ENCODE results near the gene TMEM178B.

The TMEM178B gene

DNA sequence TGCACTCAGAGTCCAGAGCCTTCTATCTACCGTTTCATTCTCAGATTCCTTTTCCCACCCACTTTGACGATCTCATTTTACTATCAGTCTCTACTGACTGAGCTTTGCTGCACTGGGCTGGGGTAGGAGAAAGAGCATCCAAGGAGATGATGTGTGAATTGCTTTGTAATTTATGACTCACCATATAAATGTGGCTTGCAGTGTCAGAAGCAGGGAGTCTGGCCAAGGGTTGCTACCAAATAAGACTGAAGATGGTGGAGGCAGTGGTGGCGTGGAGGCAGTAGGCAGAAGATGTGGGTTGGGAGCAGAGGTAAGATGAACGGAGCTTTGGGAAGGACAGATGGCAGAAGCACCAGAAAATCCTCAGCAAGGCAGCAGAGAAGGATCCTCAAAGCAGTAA, 404.0 kb downstream of the TMEM178B start:
- H3K9me3 ChIP-seq (ENCODE audit: control insufficient read depth, insufficient read depth, low read length), result no peaks in the 10 kb centered on the region
- no peaks in the 10 kb centered on the region; the same call in 1 of the 2 replicates for H3K27me3 ChIP-seq (ENCODE audit: control insufficient read depth, low read length)
- H3K36me3 ChIP-seq (ENCODE audit: control insufficient read depth, low read length), result no peaks in the 10 kb centered on the region
- H3K4me3 ChIP-seq (ENCODE audit: low read length), result no peak overlapping the region
- H3K4me1 ChIP-seq (ENCODE audit: control insufficient read depth, low read length), result no peaks in the 10 kb centered on the region
- no peaks in the 10 kb centered on the region for H3K9me2 ChIP-seq (replicated peaks; ENCODE audit: control insufficient read depth, low read length)
- H3K79me2 ChIP-seq (ENCODE audit: control insufficient read depth, low read length), result no peaks in the 10 kb centered on the region
- H3K4me2 ChIP-seq (ENCODE audit: low read length), result no peak overlapping the region
- H3K27ac ChIP-seq (ENCODE audit: low read depth, low read length), result no peak overlapping the region
- no peaks in the 10 kb centered on the region for H3F3A ChIP-seq (ENCODE audit: control insufficient read depth, insufficient read depth)
- H4K20me1 ChIP-seq (ENCODE audit: control insufficient read depth, insufficient read depth, low read depth, low read length), result no peaks in the 10 kb centered on the region
- no peak for TF ChIP-seq EZH2phosphoT487 (IDR thresholded peaks at IDR 0.05; ENCODE audit: borderline replicate concordance, low read length)

DNA sequence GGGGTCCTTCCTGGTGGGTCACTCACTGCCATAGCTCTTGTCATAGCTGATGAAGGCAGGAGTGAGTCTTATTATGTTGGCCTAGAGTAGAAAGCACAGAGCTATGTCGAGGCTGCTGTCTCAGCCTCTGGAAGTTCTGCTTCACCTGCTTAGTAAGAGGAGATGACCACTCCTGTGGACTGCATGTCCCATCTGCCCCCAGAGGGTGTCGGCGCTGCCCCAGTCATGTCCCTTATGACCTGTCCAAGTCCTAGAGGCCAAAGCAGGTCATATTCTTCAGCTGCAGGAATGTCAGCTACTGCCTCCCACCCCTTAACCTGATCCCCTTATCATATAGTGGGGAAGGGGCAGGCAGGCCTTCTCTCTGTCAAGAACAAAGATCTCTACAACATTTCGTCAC, 405.0 kb downstream of the TMEM178B start:
- TF ChIP-seq EZH2phosphoT487 (IDR thresholded peaks at IDR 0.05; ENCODE audit: borderline replicate concordance, low read length), result no peak
- TF ChIP-seq CTCF (IDR thresholded peaks at IDR 0.05; ENCODE audit: low read depth, low read length, poor library complexity, severe bottlenecking), result no peak
- no peaks in the 10 kb centered on the region for H4K20me1 ChIP-seq (ENCODE audit: control insufficient read depth, insufficient read depth, low read depth, low read length)
- no peak overlapping the region for H3K27ac ChIP-seq (ENCODE audit: low read depth, low read length)
- H3K79me2 ChIP-seq (ENCODE audit: control insufficient read depth, low read length), result no peaks in the 10 kb centered on the region
- H3K27me3 ChIP-seq (ENCODE audit: control insufficient read depth, low read length), result no peaks in the 10 kb centered on the region; the same call in 1 of the 2 replicates
- H3K36me3 ChIP-seq (ENCODE audit: control insufficient read depth, low read length), result no peaks in the 10 kb centered on the region
- H3F3A ChIP-seq (ENCODE audit: control insufficient read depth, insufficient read depth), result no peaks in the 10 kb centered on the region
- H3K9me2 ChIP-seq (replicated peaks; ENCODE audit: control insufficient read depth, low read length), result no peaks in the 10 kb centered on the region
- H3K9me3 ChIP-seq (ENCODE audit: control insufficient read depth, insufficient read depth, low read length), result no peaks in the 10 kb centered on the region
- no peak overlapping the region for H3K4me3 ChIP-seq (ENCODE audit: low read length)
- H3K4me2 ChIP-seq (ENCODE audit: low read length), result no peak overlapping the region
- H3K4me1 ChIP-seq (ENCODE audit: control insufficient read depth, low read length), result no peaks in the 10 kb centered on the region

- Histone ChIP-seq H3K27me3 (ENCODE audit: control insufficient read depth, low read length) (no peaks in the 10 kb centered on the region; the same call in 1 of the 2 replicates), H3K27ac (ENCODE audit: low read depth, low read length) (no peak overlapping the region), H3K9me2 (replicated peaks; ENCODE audit: control insufficient read depth, low read length) (no peaks in the 10 kb centered on the region), H4K20me1 (ENCODE audit: control insufficient read depth, insufficient read depth, low read depth, low read length) (no peaks in the 10 kb centered on the region), H3K36me3 (ENCODE audit: control insufficient read depth, low read length) (no peaks in the 10 kb centered on the region), H3F3A (ENCODE audit: control insufficient read depth, insufficient read depth) (no peaks in the 10 kb centered on the region), H3K4me2 (ENCODE audit: low read length) (no peak overlapping the region), H3K4me1 (ENCODE audit: control insufficient read depth, low read length) (no peaks in the 10 kb centered on the region), H3K79me2 (ENCODE audit: control insufficient read depth, low read length) (no peaks in the 10 kb centered on the region), H3K9me3 (ENCODE audit: control insufficient read depth, insufficient read depth, low read length) (no peaks in the 10 kb centered on the region), H3K4me3 (ENCODE audit: low read length) (no peak overlapping the region)
- TF ChIP-seq CTCF (IDR thresholded peaks at IDR 0.05; ENCODE audit: low read depth, low read length, poor library complexity, severe bottlenecking) (no peak), EZH2phosphoT487 (IDR thresholded peaks at IDR 0.05; ENCODE audit: borderline replicate concordance, low read length) (no peak)
These were observed 407.1 kb downstream of the TMEM178B start for GRCh38 chr7:141480953-141481352.

GRCh38 chr7:141481971-141482370, 408.1 kb downstream of the TMEM178B start:
- no peak overlapping the region for H3K4me3 ChIP-seq (ENCODE audit: low read length)
- H3K27ac ChIP-seq (ENCODE audit: low read depth, low read length), result no peak overlapping the region
- no peaks in the 10 kb centered on the region; the same call in 1 of the 2 replicates for H3K27me3 ChIP-seq (ENCODE audit: control insufficient read depth, low read length)
- H3K4me2 ChIP-seq (ENCODE audit: low read length), result no peak overlapping the region
- H3K79me2 ChIP-seq (ENCODE audit: control insufficient read depth, low read length), result no peaks in the 10 kb centered on the region
- TF ChIP-seq EZH2phosphoT487 (IDR thresholded peaks at IDR 0.05; ENCODE audit: borderline replicate concordance, low read length) (no peak), CTCF (IDR thresholded peaks at IDR 0.05; ENCODE audit: low read depth, low read length, poor library complexity, severe bottlenecking) (no peak)
- H3K36me3 ChIP-seq (ENCODE audit: control insufficient read depth, low read length), result no peaks in the 10 kb centered on the region
- H4K20me1 ChIP-seq (ENCODE audit: control insufficient read depth, insufficient read depth, low read depth, low read length), result no peaks in the 10 kb centered on the region
- no peaks in the 10 kb centered on the region for H3K9me3 ChIP-seq (ENCODE audit: control insufficient read depth, insufficient read depth, low read length)
- no peaks in the 10 kb centered on the region for H3K4me1 ChIP-seq (ENCODE audit: control insufficient read depth, low read length)
- H3K9me2 ChIP-seq (replicated peaks; ENCODE audit: control insufficient read depth, low read length), result no peaks in the 10 kb centered on the region
- H3F3A ChIP-seq (ENCODE audit: control insufficient read depth, insufficient read depth), result no peaks in the 10 kb centered on the region

Measured in DOHH2 (cell line).